ENCODE results near the gene ENSA. TPM values are rescaled to one million over a fixed set of nuclear protein-coding genes. Genes with fewer than 3 reads are reported as not detected.

Gene ENSA
- total and polyA plus RNA-seq, 7 donors = 114 to 242 (median 150) TPM

GRCh38 chr1:150579945-150580642 lies 49.3 kb downstream of the ENSA start:
- Histone ChIP-seq H3K4me3 (peak overlapping the region; percentile 33 to 96 (median 84)), H3K9me3 (no peaks in the 10 kb centered on the region), H3K27ac (peak overlapping the region; percentile 95 to 99 (median 97)), H3K4me1 (peaks cover 4 to 37% (median 23%) of the 10 kb centered on the region in 4 donors), H3K36me3 (peaks cover 9 to 31% (median 15%) of the 10 kb centered on the region in 4 donors), H3K27me3 (no peaks in the 10 kb centered on the region)
- DNase-seq = peak; percentile 59
- intact Hi-C loops (cut with DNase I) = loop anchor here (1.0 to 5.0 kb wide), 2 partner anchors 19 to 32 kb away; no protein-coding TSS in a partner anchor
- WGBS, 2 donors = 67 to 73% methylated on average over 15 of the region's 15 CpGs
- TF ChIP-seq CTCF (IDR thresholded peaks at IDR 0.05) (no peak), EP300 (IDR thresholded peaks at IDR 0.05) (no peak), POLR2AphosphoS5 (IDR thresholded peaks at IDR 0.05) (no peak)

GRCh38 chr1:150579110-150579944 lies 50.1 kb downstream of the ENSA start, which contains the start of gene MCL1:
MCL1 (minus strand) TSS chr1:150579610; CDS start chr1:150579530, 80 bp downstream.
- H3K4me1 ChIP-seq = peaks cover 4 to 44% (median 31%) of the 10 kb centered on the region in 4 donors
- no peaks in the 10 kb centered on the region for H3K9me3 ChIP-seq
- H3K27ac ChIP-seq = peak within 1 kb of the TSS; percentile 95 to 99 (median 97)
- DNase-seq = peak; percentile 98
- intact Hi-C loops (cut with DNase I) = loop anchor here (1.0 to 5.0 kb wide), 2 partner anchors 18 to 33 kb away; no protein-coding TSS in a partner anchor
- no peaks in the 10 kb centered on the region for H3K27me3 ChIP-seq
- TF ChIP-seq CTCF (IDR thresholded peaks at IDR 0.05) = no peak
- peak; percentile 97 to 98 for TF ChIP-seq POLR2A (IDR thresholded peaks at IDR 0.05)
- TF ChIP-seq POLR2AphosphoS5 (IDR thresholded peaks at IDR 0.05) = peak; percentile 98 to 100 (median 99)
- TF ChIP-seq EP300 (IDR thresholded peaks at IDR 0.05) = peak in 2 of 4 donors; percentile 11 to 44
- peak within 1 kb of the TSS; percentile 77 to 98 (median 94) for H3K4me3 ChIP-seq
- WGBS, 2 donors = 1% methylated on average over 94 of the region's 94 CpGs
- peaks cover 14 to 39% (median 20%) of the 10 kb centered on the region in 4 donors for H3K36me3 ChIP-seq

- peak; percentile 87 for DNase-seq
- TF ChIP-seq POLR2AphosphoS5 (IDR thresholded peaks at IDR 0.05) (peak; percentile 59 to 87 (median 84)), POLR2A (IDR thresholded peaks at IDR 0.05) (peak; percentile 41 to 46), CTCF (IDR thresholded peaks at IDR 0.05) (no peak)
- peaks cover 4 to 53% (median 39%) of the 10 kb centered on the region in 4 donors for H3K4me1 ChIP-seq
- H3K27me3 ChIP-seq = no peaks in the 10 kb centered on the region
- intact Hi-C loops (cut with DNase I) = loop anchor here (1.0 to 5.0 kb wide), 2 partner anchors 17 to 34 kb away; no protein-coding TSS in a partner anchor
- H3K9me3 ChIP-seq = no peaks in the 10 kb centered on the region
- peaks cover 19 to 47% (median 27%) of the 10 kb centered on the region in 4 donors for H3K36me3 ChIP-seq
- H3K4me3 ChIP-seq = peak overlapping the region; percentile 77 to 98 (median 94)
- H3K27ac ChIP-seq = peak overlapping the region; percentile 95 to 99 (median 97)
- 0% methylated on average over 50 of the region's 50 CpGs for WGBS, 2 donors
Observed at GRCh38 chr1:150578272-150579109, 50.9 kb downstream of the ENSA start.

All from sigmoid colon (tissue), 7 donors.